ENCODE results near the gene SH2B2.

- no peak for TF ChIP-seq MAX (IDR thresholded peaks at IDR 0.05; ENCODE audit: low read depth, low read length)
- no peak for TF ChIP-seq POLR2A (IDR thresholded peaks at IDR 0.05; ENCODE audit: extremely low read depth, insufficient read length)
- no peak for TF ChIP-seq CTCF (IDR thresholded peaks at IDR 0.05; ENCODE audit: low read depth, low read length)
- TF ChIP-seq MYC (IDR thresholded peaks at IDR 0.05; ENCODE audit: low read depth, low read length), result no peak
Measured at GRCh38 chr7:102320181-102320580, 33.5 kb downstream of the SH2B2 start.

Measured in NB4 (cell line).